GM19193 (cell line): ENCODE measurements around the gene SNRNP27.

Source experiments
- POLR2A ChIP-seq: IDR thresholded peaks from 4 replicates; pipeline ENCODE4 v1.6.1; 2011; ENCODE audit not compliant: insufficient read depth, insufficient read length; ENCODE audit errors: extremely low read depth

Gene SNRNP27

GRCh38 chr2:69893684-69894551 lies at the start of gene SNRNP27:
Gene SNRNP27, plus strand, starts transcription at chr2:69893956. Its CDS starts 29 bp downstream, at chr2:69893985.
- peak; percentile 72 for TF ChIP-seq POLR2A

GRCh38 chr2:69843993-69844392 lies 49.8 kb upstream of the SNRNP27 start:
- no peak for TF ChIP-seq POLR2A

GRCh38 chr2:69844560-69844959 lies 49.2 kb upstream of the SNRNP27 start:
- TF ChIP-seq POLR2A, result no peak

GRCh38 chr2:69846182-69847067 lies 47.3 kb upstream of the SNRNP27 start:
- no peak for TF ChIP-seq POLR2A

GRCh38 chr2:69847068-69847828 lies 46.5 kb upstream of the SNRNP27 start:
- TF ChIP-seq POLR2A, result no peak

- TF ChIP-seq POLR2A, result no peak
These were observed 45.5 kb upstream of the SNRNP27 start for GRCh38 chr2:69848186-69848790.

GRCh38 chr2:69858261-69858660 lies 35.5 kb upstream of the SNRNP27 start:
- TF ChIP-seq POLR2A, result no peak

GRCh38 chr2:69863298-69863697 lies 30.5 kb upstream of the SNRNP27 start:
- TF ChIP-seq POLR2A, result no peak

- no peak for TF ChIP-seq POLR2A
These were observed 5.3 kb upstream of the SNRNP27 start for GRCh38 chr2:69888451-69888850.

GRCh38 chr2:69889302-69889701 lies 4.5 kb upstream of the SNRNP27 start:
- TF ChIP-seq POLR2A, result no peak

GRCh38 chr2:69890881-69891280 lies 2.9 kb upstream of the SNRNP27 start:
- TF ChIP-seq POLR2A, result no peak

- TF ChIP-seq POLR2A, result no peak
These were observed 8.6 kb downstream of the SNRNP27 start for GRCh38 chr2:69902213-69902922.

- no peak for TF ChIP-seq POLR2A
These were observed 13.5 kb downstream of the SNRNP27 start for GRCh38 chr2:69907216-69907615.
